HepG2 (cell line): Measurements from ENCODE around the gene PTTG1IP2.

Experiments used
- CSRNP2 ChIP-seq: sonication (generic); formaldehyde crosslinking; conservative IDR thresholded peaks from 2 replicates; pipeline ENCODE4 v1.8.0; 2022; ENCODE audit warnings: low read depth, missing genetic modification reagents
- CTCF ChIP-seq: sonication (generic); formaldehyde crosslinking; IDR thresholded peaks from 2 replicates; pipeline ENCODE4 v1.5.0; 2020; ENCODE audit warnings: mild to moderate bottlenecking, missing genetic modification reagents, moderate library complexity
- EHMT2 ChIP-seq: fragments of 200-600 bp; sonication (generic); IDR thresholded peaks from 2 replicates; pipeline ENCODE4 v1.7.0; 2017; ENCODE audit warnings: antibody characterized with exemption, low read depth, low read length, borderline replicate concordance
- EZH2 ChIP-seq: conservative IDR thresholded peaks from 2 replicates; pipeline ENCODE4 v1.6.1; 2012; ENCODE audit warnings: mild to moderate bottlenecking, low read depth, low read length, moderate library complexity
- GTF3A ChIP-seq: sonication (generic); formaldehyde crosslinking; conservative IDR thresholded peaks from 2 replicates; pipeline ENCODE4 v1.4.0; 2020; ENCODE audit warnings: mild to moderate bottlenecking, missing genetic modification reagents
- KLF16 ChIP-seq, 2 experiments: sonication (generic) in 1 of 2; formaldehyde crosslinking in 1 of 2; IDR thresholded peaks; 2 replicates each; pipeline versions ENCODE4 v1.6.1 to v1.8.0; 2016 to 2023; ENCODE audit warnings: missing genetic modification reagents in 2 of 2, missing compliant biosample characterization in 1 of 2
- POLR2A ChIP-seq, 2 experiments: IDR thresholded peaks; 2 replicates each; pipeline ENCODE4 v1.6.1; 2011; ENCODE audit warnings: low read depth in 2 of 2, low read length in 2 of 2, mild to moderate bottlenecking in 1 of 2, moderate library complexity in 1 of 2; ENCODE audit not compliant: insufficient read depth in 1 of 2
- TAF1 ChIP-seq: sonication (generic); formaldehyde crosslinking; IDR thresholded peaks from 2 replicates; pipeline ENCODE4 v1.4.0; 2020; ENCODE audit warnings: missing genetic modification reagents
- TBL1XR1 ChIP-seq: fragments of 150-350 bp; IDR thresholded peaks from 2 replicates; pipeline ENCODE4 v1.6.1; 2014; ENCODE audit warnings: borderline replicate concordance, low read length; ENCODE audit not compliant: partially characterized antibody
- THYN1 ChIP-seq: sonication (generic); formaldehyde crosslinking; IDR thresholded peaks from 2 replicates; pipeline ENCODE4 v1.8.1; 2023; ENCODE audit warnings: low read depth, mild to moderate bottlenecking, moderate library complexity, missing genetic modification reagents, borderline replicate concordance
- ZNF33B ChIP-seq: sonication (generic); formaldehyde crosslinking; IDR thresholded peaks from 2 replicates; pipeline ENCODE4 v1.5.1; 2020; ENCODE audit warnings: mild to moderate bottlenecking, missing genetic modification reagents
- ZNF768 ChIP-seq: sonication (generic); formaldehyde crosslinking; IDR thresholded peaks from 2 replicates; pipeline ENCODE4 v1.4.0; 2020; ENCODE audit warnings: missing genetic modification reagents

GRCh38 chr7:90469554-90469953, at the start of gene PTTG1IP2:
- TF ChIP-seq CSRNP2 (CRISPR knock-in tag) (no peak), POLR2A (IDR thresholded peaks at IDR 0.05; ENCODE audit: insufficient read depth in 1 of 2, low read depth in 2 of 2, low read length in 2 of 2) (no peak), THYN1 (CRISPR knock-in tag) (no peak), CTCF (CRISPR knock-in tag) (no peak), EZH2 (no peak), KLF16 (CRISPR knock-in tag; IDR thresholded peaks at IDR 0.05) (no peak), EHMT2 (no peak), ZNF33B (CRISPR knock-in tag) (no peak), TBL1XR1 (no peak), GTF3A (no peak), TAF1 (CRISPR knock-in tag) (no peak), ZNF768 (CRISPR knock-in tag) (no peak)
